H1 (cell line): ENCODE data around the gene HNRNPCL2. TPM values are rescaled to one million over a fixed set of nuclear protein-coding genes. Genes with fewer than 3 reads are reported as not detected.
"Not testable (repeated sequence)": the region's sequence is repeated elsewhere in the genome, so short reads cannot be mapped to it uniquely, and the experiment has no call there.

Source experiments
- CTCF ChIA-PET: fragments of 300-600 bp; sonication (Branson Sonifier 250); formaldehyde crosslinking; loops from one replicate; lab custom pipeline; 2021; ENCODE audit not compliant: partially characterized antibody; lab: Charles Lee
- POLR2A ChIA-PET: fragments of 300-600 bp; sonication (Branson Sonifier 250); formaldehyde crosslinking; loops from one replicate; lab custom pipeline; 2021; ENCODE audit warnings: inconsistent platforms; ENCODE audit not compliant: partially characterized antibody; lab: Charles Lee
- DNase-seq, 2 experiments: peaks; one replicate each; pipeline versions ENCODE4 v3.0.0 to v3.0.0-alpha.2; 2010 to 2022; ENCODE audit warnings: low spot score in 2 of 2, low read depth in 1 of 2, mixed read lengths in 1 of 2
- FAIRE-seq: peaks from 2 replicates; lab custom pipeline; 2011; peaks lifted over from hg19 to GRCh38; lab: Jason Lieb, UNC
- H2AFZ ChIP-seq: 2 replicates; pipeline ENCODE4 v1.8.1; 2012; ENCODE audit warnings: low read length, inconsistent platforms
- H2AK5ac ChIP-seq: 2 replicates; pipeline ENCODE4 v1.6.1; 2013; ENCODE audit warnings: low read depth, low read length
- H2BK120ac ChIP-seq: replicated peaks from 2 replicates; pipeline ENCODE3; 2013; ENCODE audit warnings: low read depth, low read length, inconsistent platforms
- H2BK12ac ChIP-seq: 2 replicates; pipeline ENCODE4 v1.6.1; 2013; ENCODE audit warnings: low read depth, low read length
- H2BK15ac ChIP-seq: 2 replicates; pipeline ENCODE4 v1.6.1; 2013; ENCODE audit warnings: low read length
- H2BK20ac ChIP-seq: 2 replicates; pipeline ENCODE4 v1.6.1; 2013; ENCODE audit warnings: low read length
- H2BK5ac ChIP-seq: 2 replicates; pipeline ENCODE4 v1.6.1; 2013; ENCODE audit warnings: low read depth, low read length
- H3K14ac ChIP-seq: 2 replicates; pipeline ENCODE4 v1.6.1; 2013; ENCODE audit warnings: inconsistent platforms; ENCODE audit not compliant: insufficient read length
- H3K18ac ChIP-seq: 2 replicates; pipeline ENCODE4 v1.6.1; 2013; ENCODE audit warnings: low read length; ENCODE audit errors: extremely low read depth
- H3K23ac ChIP-seq: 2 replicates; pipeline ENCODE4 v1.6.1; 2013; ENCODE audit warnings: inconsistent platforms; ENCODE audit not compliant: insufficient read length
- H3K23me2 ChIP-seq: 2 replicates; pipeline ENCODE4 v1.6.1; 2013; ENCODE audit warnings: low read depth, low read length
- H3K27ac ChIP-seq: 2 replicates; pipeline ENCODE4 v1.6.1; 2011; ENCODE audit warnings: low read depth, low read length, inconsistent platforms
- H3K27me3 ChIP-seq, 4 experiments: replicated peaks in 1 of 4; 1 replicate in 1 of 4; 2 replicates in 3 of 4; pipeline versions ENCODE4 v1.6.1 to v1.8.1; 2011 to 2013; ENCODE audit warnings: low read length in 3 of 4, mild to moderate bottlenecking in 3 of 4, inconsistent platforms in 2 of 4, mixed read lengths in 2 of 4, moderate library complexity in 1 of 4; ENCODE audit not compliant: control insufficient read depth in 3 of 4, insufficient read depth in 3 of 4; ENCODE audit errors: extremely low read depth in 1 of 4
- H3K36me3 ChIP-seq, 4 experiments: 2 replicates each; pipeline versions ENCODE4 v1.6.1 to v1.8.1; 2011 to 2013; ENCODE audit warnings: mild to moderate bottlenecking in 4 of 4, low read length in 3 of 4, moderate library complexity in 2 of 4, control low read depth in 1 of 4, inconsistent platforms in 1 of 4; ENCODE audit not compliant: insufficient read depth in 4 of 4, control insufficient read depth in 2 of 4
- H3K4ac ChIP-seq: replicated peaks from 2 replicates; pipeline ENCODE3; 2013; ENCODE audit warnings: low read length, low read depth, mixed read lengths, inconsistent platforms; ENCODE audit not compliant: insufficient read length
- H3K4me1 ChIP-seq, 4 experiments: replicated peaks in 1 of 4; 1 replicate in 1 of 4; 2 replicates in 3 of 4; pipeline versions ENCODE4 v1.6.1 to v1.8.1; 2011 to 2013; ENCODE audit warnings: low read length in 3 of 4, inconsistent platforms in 2 of 4, mixed read lengths in 1 of 4; ENCODE audit not compliant: insufficient read depth in 4 of 4, control insufficient read depth in 3 of 4
- H3K4me2 ChIP-seq, 2 experiments: 2 replicates each; pipeline versions ENCODE4 v1.6.1 to v1.8.1; 2011 to 2013; ENCODE audit warnings: low read depth in 2 of 2, low read length in 2 of 2, control low read depth in 1 of 2, inconsistent platforms in 1 of 2, mild to moderate bottlenecking in 1 of 2; ENCODE audit not compliant: insufficient read depth in 1 of 2
- H3K4me3 ChIP-seq, 4 experiments: fragments of 200-600, 300-600 bp in 1 of 4; sonication (generic), shearing (Covaris generic), sonication (Bioruptor Twin) in 1 of 4; 2 replicates each; pipeline versions ENCODE4 v1.5.1 to v1.8.1; 2011 to 2016; ENCODE audit warnings: low read length in 4 of 4, low read depth in 3 of 4, control low read depth in 2 of 4, inconsistent platforms in 2 of 4, mild to moderate bottlenecking in 2 of 4, mixed read lengths in 1 of 4, moderate library complexity in 1 of 4; ENCODE audit not compliant: insufficient read depth in 2 of 4; ENCODE audit errors: extremely low read depth in 1 of 4
- H3K56ac ChIP-seq: replicated peaks from 2 replicates; pipeline ENCODE3; 2013; ENCODE audit warnings: low read depth, mild to moderate bottlenecking, mixed read lengths, low read length, inconsistent platforms; ENCODE audit not compliant: insufficient read length
- H3K79me1 ChIP-seq: 2 replicates; pipeline ENCODE4 v1.6.1; 2013; ENCODE audit warnings: low read depth, low read length, control low read depth
- H3K79me2 ChIP-seq, 2 experiments: 2 replicates each; pipeline versions ENCODE4 v1.6.1 to v1.8.1; 2012 to 2013; ENCODE audit warnings: low read length in 2 of 2, mild to moderate bottlenecking in 2 of 2, inconsistent platforms in 1 of 2; ENCODE audit not compliant: insufficient read depth in 2 of 2, control insufficient read depth in 1 of 2
- H3K9ac ChIP-seq, 4 experiments: replicated peaks in 1 of 4; 1 replicate in 1 of 4; 2 replicates in 3 of 4; pipeline versions ENCODE4 v1.6.1 to v1.8.1; 2011 to 2013; ENCODE audit warnings: low read depth in 3 of 4, low read length in 3 of 4, control low read depth in 2 of 4, mild to moderate bottlenecking in 2 of 4, moderate library complexity in 2 of 4, inconsistent platforms in 1 of 4; ENCODE audit errors: extremely low read depth in 1 of 4
- H3K9me3 ChIP-seq, 2 experiments: 2 replicates each; pipeline versions ENCODE4 v1.6.1 to v1.8.1; 2012 to 2013; ENCODE audit warnings: mild to moderate bottlenecking in 2 of 2, moderate library complexity in 2 of 2, control low read depth in 1 of 2, inconsistent platforms in 1 of 2, low read depth in 1 of 2, low read length in 1 of 2, mixed read lengths in 1 of 2; ENCODE audit not compliant: insufficient read depth in 2 of 2
- H4K20me1 ChIP-seq, 2 experiments: replicated peaks in 1 of 2; 2 replicates each; pipeline versions ENCODE3 to v1.8.1; 2011 to 2013; ENCODE audit warnings: inconsistent platforms in 2 of 2, low read length in 2 of 2, mild to moderate bottlenecking in 1 of 2; ENCODE audit not compliant: insufficient read depth in 2 of 2, control insufficient read depth in 1 of 2
- H4K5ac ChIP-seq: 2 replicates; pipeline ENCODE4 v1.6.1; 2013; ENCODE audit warnings: low read length, low read depth, mixed read lengths, inconsistent platforms; ENCODE audit not compliant: insufficient read length
- H4K8ac ChIP-seq: 2 replicates; pipeline ENCODE4 v1.8.0; 2013; ENCODE audit warnings: mild to moderate bottlenecking, moderate library complexity, low read length, inconsistent platforms; ENCODE audit not compliant: insufficient read depth; ENCODE audit errors: extremely low read depth
- H4K91ac ChIP-seq: replicated peaks from 2 replicates; pipeline ENCODE3; 2013; ENCODE audit warnings: low read length, mixed read lengths, inconsistent platforms; ENCODE audit not compliant: insufficient read length
- WGBS, 2 experiments: shearing (Covaris generic) in 1 of 2; methylation state at CpG; one replicate each; pipeline versions ENCODE4 v1.1.6 to v1.1.7; 2013 to 2015; ENCODE audit warnings: low lambda C conversion rate in 2 of 2, mixed read lengths in 2 of 2, inconsistent platforms in 1 of 2, low coverage in 1 of 2, missing lambda C conversion rate in 1 of 2; ENCODE audit not compliant: insufficient replicate concordance in 2 of 2, insufficient coverage in 1 of 2, insufficient read length in 1 of 2; ENCODE audit errors: extremely low coverage in 1 of 2, missing lambda C conversion rate in 1 of 2; 5-methylcytosine and 5-hydroxymethylcytosine counted together
- polyA plus RNA-seq, 7 experiments: library from polyadenylated mRNA; depleted of rRNA in 3 of 7; stranded (reverse) in 5 of 7; unstranded in 2 of 7; fragments of >200 nt in 5 of 7; fragments of 200-250 nt in 2 of 7; gene quantifications; 1 replicate in 5 of 7; 2 replicates in 1 of 7; 4 replicates in 1 of 7; pipeline versions ENCODE4 v1.2.1 to v1.2.3, GENCODE V29; 2011 to 2013; ENCODE audit warnings: missing spikeins in 2 of 7, mixed read lengths in 2 of 7
- total RNA-seq: library from RNA; stranded (reverse); fragmentation: NEBNext Ultra II Directional; extraction: Animal tissue kit (Norgen Biotek cat#: 25700); gene quantifications from 2 replicates; pipeline ENCODE4 v1.2.1, GENCODE V29; 2021

The HNRNPCL2 gene
- total and polyA plus RNA-seq, 2 of the 8 experiments (the other 6 are each of a cell fraction or from before 2014, with no cell fraction given): not detected

DNA sequence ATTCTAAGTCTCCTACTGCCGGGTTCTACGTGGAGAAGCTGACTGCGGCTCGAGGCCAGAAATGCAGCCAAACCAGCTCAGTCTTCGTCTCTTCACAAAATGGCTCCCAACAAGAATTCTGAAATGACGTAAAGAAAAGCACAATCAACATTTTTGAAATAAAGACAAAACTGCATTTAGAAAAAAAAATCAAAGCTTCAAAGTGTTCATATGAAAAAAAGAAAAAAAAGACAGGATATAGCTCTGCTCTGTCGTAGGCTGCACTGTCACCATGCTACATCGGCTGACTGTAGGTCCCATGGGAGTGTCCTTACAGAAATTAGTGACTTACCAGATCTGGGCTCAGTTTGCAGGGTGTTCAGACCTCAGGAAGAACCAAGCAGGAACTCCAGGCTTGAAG lies 48.9 kb upstream of the HNRNPCL2 start, which contains the start of gene HNRNPCL4:
Gene HNRNPCL4 (minus strand): TSS at position 101 of the 400 bp plus-strand sequence. CDS start 164 bp downstream, outside the sequence.
- H3K36me3 ChIP-seq, H4K8ac ChIP-seq, H3K27me3 ChIP-seq, H3K9me3 ChIP-seq, H3K9ac ChIP-seq, H2BK12ac ChIP-seq, H3K56ac ChIP-seq, H2BK5ac ChIP-seq, H2AFZ ChIP-seq, H3K79me2 ChIP-seq, H3K4me2 ChIP-seq, POLR2A ChIA-PET, H2BK20ac ChIP-seq, H3K18ac ChIP-seq, H3K27ac ChIP-seq, CTCF ChIA-PET, H3K4me3 ChIP-seq, H4K20me1 ChIP-seq, H4K5ac ChIP-seq, H3K79me1 ChIP-seq, H3K23ac ChIP-seq, DNase-seq, H3K4ac ChIP-seq, H4K91ac ChIP-seq, FAIRE-seq, H2BK15ac ChIP-seq, H3K23me2 ChIP-seq, H3K14ac ChIP-seq, H2AK5ac ChIP-seq, H3K4me1 ChIP-seq, H2BK120ac ChIP-seq: not testable (repeated sequence)
- no CpG with 5 or more reads among the region's 8 CpGs for WGBS, 2 experiments

DNA sequence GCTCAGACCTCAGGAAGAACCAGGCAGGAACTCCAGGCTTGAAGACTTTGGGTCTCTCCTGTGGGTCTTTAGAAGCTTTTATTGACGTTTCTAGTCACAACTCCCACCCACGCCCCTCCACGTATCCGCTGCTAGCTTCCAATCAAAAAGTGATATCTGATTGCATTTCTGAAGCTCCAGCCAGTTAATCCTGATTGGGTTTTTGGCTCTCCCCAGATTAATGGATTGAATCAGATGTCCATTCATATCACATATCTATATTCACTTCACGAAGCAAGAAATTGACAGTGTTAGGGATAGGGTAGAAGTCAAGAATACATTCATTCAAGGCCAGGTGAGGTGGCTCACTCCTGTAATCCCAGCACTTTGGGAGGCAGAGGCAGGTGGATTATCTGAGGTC lies 39.3 kb upstream of the HNRNPCL2 start, which contains the start of gene PRAMEF26:
Gene PRAMEF26 (minus strand): TSS at position 101 of the 400 bp plus-strand sequence. CDS start 2,914 bp downstream, outside the sequence.
- H2BK20ac ChIP-seq, H3K56ac ChIP-seq, H3K79me2 ChIP-seq, H4K8ac ChIP-seq, H3K9ac ChIP-seq, H2AK5ac ChIP-seq, POLR2A ChIA-PET, H3K27me3 ChIP-seq, H3K14ac ChIP-seq, CTCF ChIA-PET, H3K27ac ChIP-seq, H3K4me3 ChIP-seq, H4K5ac ChIP-seq, H3K79me1 ChIP-seq, H3K4me2 ChIP-seq, H2BK15ac ChIP-seq, H2BK120ac ChIP-seq, H2BK12ac ChIP-seq, H3K23me2 ChIP-seq, H4K20me1 ChIP-seq, H3K4ac ChIP-seq, H3K23ac ChIP-seq, H3K9me3 ChIP-seq, H2BK5ac ChIP-seq, FAIRE-seq, H2AFZ ChIP-seq, DNase-seq, H3K18ac ChIP-seq, H3K4me1 ChIP-seq, H4K91ac ChIP-seq, H3K36me3 ChIP-seq: not testable (repeated sequence)
- WGBS, 2 experiments: no CpG with 5 or more reads among the region's 5 CpGs
